HL-60/S4 (cell line): ENCODE results near the gene FADD.
"Not testable (repeated sequence)": the region's sequence is repeated elsewhere in the genome, so short reads cannot be mapped to it uniquely, and the experiment has no call there.

Experiments used
- in situ Hi-C: fragments of 300-500 bp; cut with MboI; formaldehyde crosslinking; loops from 2 replicates; pipeline ENCODE4 v1.14.3; 2022; ENCODE audit warnings: low sequenced_read_pairs

The FADD gene

GRCh38 chr11:70203751-70204465 lies 812 bp downstream of the FADD start:
- in situ Hi-C loops = no loop called here

GRCh38 chr11:70204466-70204799 lies 1.3 kb downstream of the FADD start:
- in situ Hi-C loops = no loop called here

GRCh38 chr11:70205049-70205725 lies 2.1 kb downstream of the FADD start:
- in situ Hi-C loops = no loop called here

GRCh38 chr11:70205766-70206165 lies 2.7 kb downstream of the FADD start:
- in situ Hi-C loops = no loop called here

GRCh38 chr11:70206226-70206981 lies 3.3 kb downstream of the FADD start:
- in situ Hi-C loops = no loop called here

- in situ Hi-C loops = no loop called here
Observed at GRCh38 chr11:70206982-70207376, 3.9 kb downstream of the FADD start.

- in situ Hi-C loops = no loop called here
Observed at GRCh38 chr11:70207531-70208131, 4.5 kb downstream of the FADD start.

GRCh38 chr11:70209391-70209912 lies 6.4 kb downstream of the FADD start:
- in situ Hi-C loops = no loop called here

GRCh38 chr11:70210051-70210501 lies 7.0 kb downstream of the FADD start:
- in situ Hi-C loops = no loop called here

GRCh38 chr11:70210530-70210929 lies 7.4 kb downstream of the FADD start:
- in situ Hi-C loops = no loop called here

- in situ Hi-C loops = no loop called here
Observed at GRCh38 chr11:70212227-70212811, 9.2 kb downstream of the FADD start.

- in situ Hi-C loops = not testable (repeated sequence)
Observed at GRCh38 chr11:70217388-70217787, 14.3 kb downstream of the FADD start.

GRCh38 chr11:70218076-70218475 lies 15.0 kb downstream of the FADD start:
- in situ Hi-C loops = not testable (repeated sequence)

GRCh38 chr11:70220136-70220535 lies 17.0 kb downstream of the FADD start:
- in situ Hi-C loops = no loop called here

- in situ Hi-C loops = no loop called here
Observed at GRCh38 chr11:70220920-70221319, 17.8 kb downstream of the FADD start.

- in situ Hi-C loops = no loop called here
Observed at GRCh38 chr11:70225681-70226177, 22.6 kb downstream of the FADD start.

- in situ Hi-C loops = no loop called here
Observed at GRCh38 chr11:70226183-70226582, 23.1 kb downstream of the FADD start.

- in situ Hi-C loops = no loop called here
Observed at GRCh38 chr11:70226967-70227366, 23.9 kb downstream of the FADD start.

GRCh38 chr11:70229737-70230136 lies 26.6 kb downstream of the FADD start:
- in situ Hi-C loops = no loop called here

GRCh38 chr11:70230151-70230839 lies 27.2 kb downstream of the FADD start:
- in situ Hi-C loops = no loop called here
